Activated CD8-positive, alpha-beta memory T cell treated with anti-CD3 and anti-CD28 coated beads for 4 hours (primary cell): Measurements from ENCODE around the gene AGBL1.

Source experiments
- DNase-seq, 2 donors: peaks; one replicate each; pipeline ENCODE4 v3.0.0-alpha.2; 2020; ENCODE audit warnings: low read depth in 2 of 2

The AGBL1 gene

DNA sequence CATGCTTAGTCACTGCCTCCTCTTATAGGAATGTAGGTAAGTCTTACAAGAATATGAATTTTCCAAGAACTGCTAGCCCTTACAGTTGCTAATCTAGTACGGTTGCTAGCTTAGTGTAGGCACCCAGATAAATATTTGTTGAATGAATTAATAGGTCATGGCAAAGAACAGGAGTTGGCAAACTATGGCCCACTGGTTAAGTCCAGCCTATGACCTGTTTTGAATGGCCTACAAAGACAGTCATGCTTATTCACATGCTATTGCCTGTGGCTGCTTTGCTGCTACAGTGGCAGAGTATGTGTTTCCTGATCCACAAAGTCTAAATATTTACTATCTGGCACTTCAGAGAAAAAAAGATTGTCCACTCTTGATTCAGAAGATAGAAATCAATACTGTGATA lies 631.8 kb downstream of the AGBL1 start:
- DNase-seq: no peak

GRCh38 chr15:86714241-86714640 lies 634.6 kb downstream of the AGBL1 start:
- DNase-seq: no peak

- DNase-seq: no peak
These were observed 646.0 kb downstream of the AGBL1 start for GRCh38 chr15:86725628-86726027.

DNA sequence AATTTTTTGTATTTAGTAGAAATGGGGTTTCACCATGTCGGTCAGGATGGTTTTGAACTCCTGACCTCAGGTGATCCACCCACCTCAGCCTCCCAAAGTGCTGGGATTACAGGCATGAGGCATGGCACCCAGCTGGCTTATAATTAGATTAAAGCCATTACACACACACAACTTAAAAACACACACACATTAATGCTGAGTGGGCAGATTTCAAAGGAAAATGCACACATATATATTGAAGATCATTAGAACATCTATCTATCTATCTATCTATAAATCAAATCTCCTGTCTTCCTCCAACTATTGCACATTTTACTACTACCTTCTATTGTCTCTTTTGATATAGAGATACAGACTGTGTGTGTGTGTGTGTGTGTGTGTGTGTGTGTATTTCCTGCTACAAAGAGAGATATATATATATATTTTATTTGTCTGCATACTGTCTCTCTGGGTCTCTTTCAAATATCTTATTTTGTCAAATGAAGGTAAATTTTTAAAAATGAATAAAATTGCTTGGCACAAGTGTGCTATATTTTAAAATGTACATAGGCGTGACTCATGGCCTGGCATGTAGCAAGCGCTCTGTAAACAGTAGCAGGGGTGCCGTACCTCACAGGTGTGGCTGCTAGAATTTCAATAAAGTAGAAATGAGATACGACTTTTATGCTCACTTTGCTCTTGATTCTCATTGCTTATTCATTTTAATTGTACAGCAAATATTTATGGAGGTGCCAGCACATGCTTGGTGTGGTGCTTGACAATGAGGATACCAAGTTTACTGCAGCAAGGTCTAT lies 655.8 kb downstream of the AGBL1 start:
- no peak for DNase-seq

DNA sequence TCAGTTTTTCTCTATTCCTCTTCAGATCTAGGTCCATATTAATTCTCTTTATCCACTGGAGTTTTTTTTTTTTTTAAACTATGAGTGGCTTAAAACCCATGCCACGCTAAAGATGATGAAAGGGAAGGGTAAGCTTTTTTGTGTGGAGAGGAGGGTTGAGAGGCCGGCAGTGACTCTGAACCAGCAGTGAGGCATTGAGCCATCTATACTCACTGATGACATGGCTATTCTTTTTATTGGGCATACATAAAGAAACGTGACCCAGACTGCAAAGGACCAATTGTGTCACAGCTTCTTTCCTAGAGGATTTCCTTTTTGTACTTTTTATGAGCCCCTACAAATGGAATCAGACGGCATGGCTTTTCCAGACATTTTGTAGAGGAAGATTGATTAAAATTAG lies 662.2 kb downstream of the AGBL1 start:
- DNase-seq: no peak

DNA sequence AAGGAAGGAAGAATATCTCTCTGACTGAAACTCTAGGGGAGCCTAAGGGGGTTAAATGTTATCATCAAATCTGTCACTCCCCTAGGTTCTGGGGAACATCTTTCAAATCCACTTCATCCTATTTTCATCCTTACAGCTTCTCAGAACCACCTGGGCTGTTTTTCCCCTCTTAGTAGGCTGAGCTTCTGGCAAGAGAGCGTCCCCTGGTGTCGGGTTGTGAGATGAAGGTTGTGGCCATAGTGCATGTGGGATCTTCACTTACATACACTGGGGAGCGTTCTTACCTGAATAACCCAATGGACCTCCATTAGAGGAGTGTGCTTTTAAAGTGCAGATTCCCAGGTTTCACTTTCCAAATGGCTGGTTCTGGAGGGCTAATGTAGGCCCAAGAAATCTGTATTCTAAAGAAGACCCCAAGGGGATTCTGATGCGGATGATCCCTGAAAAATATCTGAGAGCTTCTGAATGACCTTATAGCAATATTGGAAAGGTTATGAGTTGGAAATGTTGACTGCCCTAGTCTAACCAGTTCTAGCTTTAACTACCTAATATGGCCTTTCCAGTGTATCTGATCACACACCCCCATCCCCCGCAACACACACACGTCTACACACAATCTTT lies 663.7 kb downstream of the AGBL1 start:
- DNase-seq: peak; percentile 6 to 7

DNA sequence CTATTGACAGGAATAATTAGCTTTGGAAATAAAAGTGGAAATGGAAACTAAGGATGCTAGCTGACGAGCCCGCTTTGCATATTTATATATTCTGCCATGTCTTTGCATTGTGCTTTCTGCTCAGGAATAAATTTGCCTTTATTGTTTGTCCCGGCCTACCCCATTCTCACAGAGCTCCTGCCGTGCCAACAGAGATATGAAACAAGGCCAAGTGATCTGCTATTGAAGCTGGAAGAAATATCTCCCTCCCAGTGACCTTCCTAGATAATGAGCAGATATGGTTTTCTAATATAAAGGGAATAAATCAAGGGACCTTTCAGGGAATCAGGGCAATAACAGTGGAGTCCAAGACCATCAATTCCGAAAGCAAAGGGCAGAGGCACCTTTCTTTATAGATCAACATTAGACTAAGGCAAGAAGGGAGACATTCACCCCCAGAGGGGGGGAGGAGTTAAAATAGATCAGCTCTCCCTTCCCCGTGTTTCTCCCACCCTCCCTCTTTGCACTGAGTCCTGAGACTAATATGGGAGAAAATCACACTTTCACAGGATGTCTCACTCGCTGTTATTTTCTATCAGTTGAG lies 664.6 kb downstream of the AGBL1 start:
- DNase-seq: no peak

DNA sequence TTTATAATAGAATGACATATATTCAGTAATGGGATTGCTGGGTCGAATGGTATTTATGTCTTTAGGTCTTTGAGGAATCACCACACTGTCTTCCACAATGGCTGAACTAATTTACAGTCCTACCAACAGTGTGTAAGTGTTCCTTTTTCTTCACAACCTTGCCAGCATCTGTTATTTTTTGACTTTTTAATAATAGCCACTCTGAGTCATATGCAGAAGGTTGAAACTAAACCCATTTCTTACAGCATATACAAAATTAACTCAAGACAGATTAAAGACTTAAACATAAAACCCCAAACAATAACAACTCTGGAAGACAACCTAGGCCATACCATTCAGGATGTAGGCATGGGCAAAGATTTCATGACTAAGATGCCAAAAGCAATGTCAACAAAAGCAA lies 671.4 kb downstream of the AGBL1 start:
- DNase-seq: no peak

DNA sequence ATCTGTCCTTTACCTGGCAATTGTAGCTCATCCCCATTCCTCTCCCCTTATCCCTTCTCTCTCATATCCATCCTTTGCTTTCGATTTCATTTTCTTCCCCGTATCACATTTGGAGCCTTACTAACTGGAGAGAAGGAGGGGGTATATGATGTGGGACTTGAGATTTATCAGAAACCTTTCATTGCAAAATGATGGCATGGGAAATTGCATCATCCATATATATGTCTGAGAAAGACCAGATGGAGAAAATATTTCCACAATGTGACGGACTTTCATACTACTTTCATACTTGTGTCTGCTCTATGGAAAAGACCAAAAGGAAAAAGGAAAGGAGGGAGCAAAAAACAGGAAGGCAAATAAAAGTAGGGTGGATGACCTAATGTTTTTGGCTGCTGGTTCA lies 675.2 kb downstream of the AGBL1 start:
- DNase-seq: no peak

DNA sequence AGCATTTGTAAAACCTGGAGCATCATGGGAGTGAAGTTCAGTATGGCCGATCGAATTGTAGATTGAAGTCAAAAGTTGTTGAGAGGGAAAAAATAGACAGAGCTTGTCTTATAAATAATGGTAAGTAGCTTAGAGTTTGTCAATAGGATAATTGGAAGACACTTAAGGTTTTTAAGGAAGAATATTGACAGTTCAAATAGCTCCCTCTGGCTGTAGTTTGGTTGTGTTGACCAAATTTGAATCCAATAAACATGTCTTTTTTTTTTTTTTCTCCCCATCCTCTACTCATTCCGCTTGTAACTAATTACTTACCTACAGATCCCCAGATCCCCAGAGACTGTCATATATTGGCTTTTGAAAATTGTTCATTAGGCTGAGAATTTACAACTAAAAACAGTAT lies 677.0 kb downstream of the AGBL1 start:
- DNase-seq: no peak

DNA sequence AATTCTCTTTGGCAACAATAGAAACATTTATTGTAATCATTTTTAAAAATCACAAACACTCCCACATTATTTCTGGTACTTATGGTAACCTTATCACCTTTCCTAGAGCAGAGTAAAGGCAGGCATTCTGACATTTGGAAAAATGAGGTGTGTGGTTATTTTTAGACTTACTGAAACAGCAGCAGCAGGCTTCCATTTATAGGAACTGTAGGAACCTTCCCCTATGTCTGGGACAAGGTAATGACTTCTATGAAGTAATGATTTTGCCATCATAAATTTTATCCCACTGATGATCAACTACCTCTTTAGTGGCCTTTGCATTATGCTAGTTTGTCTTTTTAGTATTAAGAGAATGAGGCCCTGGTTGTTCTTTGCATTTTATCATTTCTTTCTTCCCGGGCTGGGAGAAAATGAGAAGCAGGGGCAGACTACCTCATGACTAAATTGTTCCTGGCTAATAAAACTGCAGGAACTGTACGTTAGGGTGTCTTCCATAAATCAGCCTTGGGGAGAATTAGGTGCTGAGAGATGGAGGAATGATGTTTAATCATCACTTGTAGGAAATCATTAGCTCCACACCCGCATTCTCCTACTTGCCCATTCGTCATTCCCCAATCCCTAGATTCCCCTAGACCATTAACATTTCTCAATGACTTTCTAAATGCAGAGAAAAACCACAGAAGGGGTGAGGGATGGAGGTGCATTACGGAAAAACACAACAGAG lies 680.3 kb downstream of the AGBL1 start:
- no peak for DNase-seq

GRCh38 chr15:86762874-86763273 lies 683.2 kb downstream of the AGBL1 start:
- DNase-seq: no peak

DNA sequence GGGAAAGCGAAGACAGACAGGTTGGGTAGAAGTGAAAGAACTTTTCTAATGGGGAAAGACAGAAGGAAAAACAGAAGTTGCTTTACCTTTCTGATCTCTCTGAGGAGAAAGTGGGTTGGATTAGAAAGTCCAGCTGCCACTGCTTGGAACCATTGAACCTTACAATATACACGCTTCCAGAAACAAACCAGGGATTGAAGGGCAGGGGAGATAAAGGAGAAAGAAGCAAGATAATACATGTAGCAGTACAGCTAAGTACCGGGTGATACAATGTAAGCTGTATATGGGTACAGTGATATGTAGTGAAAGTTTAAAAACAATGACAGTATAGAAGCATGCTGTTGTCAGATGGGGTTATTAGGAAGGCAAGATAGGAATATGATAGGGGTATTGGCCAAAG lies 684.4 kb downstream of the AGBL1 start:
- DNase-seq: no peak

DNA sequence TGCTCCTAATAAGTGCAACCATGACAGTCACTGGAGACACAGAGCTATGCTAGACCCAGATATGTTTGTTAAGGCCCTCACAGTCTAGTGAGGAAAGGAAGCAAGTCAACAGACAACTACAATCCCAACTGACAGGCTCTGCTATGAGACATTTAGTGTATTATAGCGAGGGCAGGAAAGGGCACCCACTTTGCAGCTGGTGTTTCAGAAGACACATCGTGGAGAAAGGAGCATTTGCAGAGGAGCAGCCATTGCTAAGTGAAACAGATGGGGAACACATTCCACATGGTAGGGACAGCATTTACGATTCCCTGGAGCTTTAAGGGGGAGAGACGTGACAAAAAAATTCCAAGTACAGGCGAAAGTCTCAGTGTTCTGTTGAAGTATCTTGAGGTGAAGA lies 685.6 kb downstream of the AGBL1 start:
- no peak for DNase-seq

DNA sequence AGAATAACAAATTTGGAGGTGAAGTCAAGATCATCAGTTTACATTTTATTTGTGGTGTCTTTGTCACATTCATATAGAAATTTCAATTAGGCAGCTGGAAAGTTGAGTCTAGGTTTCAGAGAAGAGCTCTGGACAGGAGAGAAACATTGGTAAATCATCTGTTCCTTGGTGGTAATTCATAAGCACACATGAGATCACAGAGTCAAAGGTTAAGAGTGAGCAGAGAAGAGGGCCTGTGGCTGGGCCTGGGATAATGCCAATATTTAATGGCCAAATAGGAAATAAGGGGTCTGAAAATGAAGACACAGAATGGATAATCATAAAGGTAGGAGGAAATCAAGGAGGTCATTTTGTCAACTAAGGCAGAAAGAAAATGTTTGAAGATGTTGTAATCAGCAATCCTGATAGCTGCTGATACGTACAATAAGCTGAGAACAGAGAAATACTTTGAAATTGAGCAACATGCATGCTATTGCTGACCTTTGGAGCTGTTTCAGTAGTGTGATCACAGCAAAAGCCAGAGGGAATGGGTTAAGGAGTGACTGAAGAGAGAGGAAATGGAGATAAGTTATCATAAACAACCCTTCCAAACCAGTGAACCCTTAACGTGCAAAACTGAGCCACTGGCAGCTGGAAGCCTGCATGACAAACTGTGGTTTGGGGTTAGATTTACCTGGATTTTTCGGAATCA lies 692.8 kb downstream of the AGBL1 start:
- DNase-seq: no peak

DNA sequence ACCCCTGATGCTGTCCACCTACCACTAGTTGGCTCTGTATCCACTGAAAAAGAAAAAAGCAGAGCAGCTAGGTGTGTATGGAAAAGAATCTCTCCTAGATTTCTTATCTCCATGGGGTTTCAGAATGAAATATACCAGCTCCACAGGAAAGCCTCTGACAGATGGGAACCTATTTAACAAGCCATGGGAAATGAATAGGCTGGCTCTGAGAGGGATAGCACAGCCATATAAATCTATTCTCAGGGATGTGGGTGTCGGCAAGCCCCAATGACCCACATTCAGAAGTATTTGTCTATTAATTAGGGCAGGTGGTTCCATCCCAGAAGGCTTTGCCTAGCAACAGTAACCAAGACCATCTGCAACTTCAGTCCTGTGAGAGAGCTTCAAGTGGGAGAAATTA lies 694.1 kb downstream of the AGBL1 start:
- no peak for DNase-seq

DNA sequence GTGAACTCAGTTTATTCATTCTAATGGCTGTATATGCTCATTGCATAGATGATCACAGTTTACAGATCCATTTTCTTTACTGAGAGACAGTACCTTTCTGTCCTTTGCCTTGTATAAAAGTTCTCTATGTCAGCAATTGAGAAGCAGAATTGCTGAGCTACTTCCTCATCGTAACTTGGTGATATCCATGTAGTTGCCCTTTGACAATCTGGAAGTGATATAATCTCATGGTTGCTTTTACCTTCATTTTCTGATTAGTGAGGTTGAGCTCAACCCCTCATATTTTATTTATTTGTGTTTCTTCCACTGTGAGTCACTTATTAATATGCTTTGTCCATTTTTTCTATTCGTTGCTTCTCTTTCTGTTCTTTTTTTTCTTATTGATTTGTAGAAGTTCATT lies 696.5 kb downstream of the AGBL1 start:
- no peak for DNase-seq

- no peak for DNase-seq
These were observed 716.9 kb downstream of the AGBL1 start for GRCh38 chr15:86796521-86796920.

DNA sequence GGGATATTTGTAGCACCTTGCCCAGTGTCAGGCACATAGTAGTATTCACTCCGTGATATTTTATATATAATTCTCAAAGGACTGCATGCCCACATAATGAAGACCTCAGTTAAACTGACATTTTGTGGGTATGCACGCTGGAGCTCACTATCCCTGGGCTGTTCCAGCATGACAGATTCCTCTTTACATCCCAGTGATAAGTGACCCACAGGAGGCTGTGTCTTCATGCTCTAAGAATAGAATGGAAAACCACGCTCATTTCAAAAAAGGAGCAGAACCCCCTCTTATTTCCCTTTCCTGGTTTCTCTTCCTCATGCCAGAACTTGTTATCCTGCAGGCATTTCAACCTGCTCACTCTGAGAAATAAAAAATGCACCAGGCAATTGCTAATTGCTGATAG lies 717.5 kb downstream of the AGBL1 start:
- no peak for DNase-seq

- DNase-seq: no peak
These were observed 719.6 kb downstream of the AGBL1 start for GRCh38 chr15:86799226-86799625.

DNA sequence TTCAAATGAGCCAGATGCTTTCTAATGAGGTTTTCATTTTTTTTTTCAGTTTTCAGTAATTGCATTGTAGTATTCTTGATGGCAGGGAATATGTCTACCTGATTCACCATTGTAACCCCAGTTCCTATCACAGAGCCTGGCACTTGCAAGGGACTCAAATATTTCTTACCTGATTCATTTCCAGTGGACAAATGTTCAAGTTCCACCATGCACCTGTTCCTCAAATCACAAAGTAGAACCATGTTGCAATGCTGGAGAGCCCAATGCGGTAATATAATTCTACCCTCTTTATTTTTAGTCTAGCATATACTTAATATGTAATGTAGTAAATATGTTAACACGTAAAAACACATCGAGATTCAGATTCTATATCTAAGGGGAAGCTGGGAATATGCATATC lies 722.6 kb downstream of the AGBL1 start:
- no peak for DNase-seq

- no peak for DNase-seq
These were observed 724.7 kb downstream of the AGBL1 start for GRCh38 chr15:86804406-86804805.
